ENCODE measurements around the gene NR6A1.

NR6A1 gene

GRCh38 chr9:124514125-124514524 lies 257.0 kb downstream of the NR6A1 start:
- TF ChIP-seq CTCF (IDR thresholded peaks at IDR 0.05; ENCODE audit: low read depth, low read length, poor library complexity, severe bottlenecking) (no peak), EZH2phosphoT487 (IDR thresholded peaks at IDR 0.05; ENCODE audit: borderline replicate concordance, low read length) (no peak)
- peaks cover 5% of the 10 kb centered on the region; the same call in 1 of the 2 replicates for H3K4me1 ChIP-seq (ENCODE audit: control insufficient read depth, low read length)

GRCh38 chr9:124513376-124513994 lies 257.6 kb downstream of the NR6A1 start:
- H3K4me1 ChIP-seq (ENCODE audit: control insufficient read depth, low read length) = peaks cover 5% of the 10 kb centered on the region; the same call in 1 of the 2 replicates
- H3K36me3 ChIP-seq (ENCODE audit: control insufficient read depth, low read length) = no peaks in the 10 kb centered on the region
- no peaks in the 10 kb centered on the region for H3K27me3 ChIP-seq (ENCODE audit: control insufficient read depth, low read length)
- no peaks in the 10 kb centered on the region for H3K9me3 ChIP-seq (ENCODE audit: control insufficient read depth, insufficient read depth, low read length)
- H3F3A ChIP-seq (ENCODE audit: control insufficient read depth, insufficient read depth) = no peaks in the 10 kb centered on the region
- no peaks in the 10 kb centered on the region; the same call in 1 of the 2 replicates for H4K20me1 ChIP-seq (ENCODE audit: control insufficient read depth, insufficient read depth, low read depth, low read length)
- TF ChIP-seq EZH2phosphoT487 (IDR thresholded peaks at IDR 0.05; ENCODE audit: borderline replicate concordance, low read length) = no peak
- TF ChIP-seq CTCF (IDR thresholded peaks at IDR 0.05; ENCODE audit: low read depth, low read length, poor library complexity, severe bottlenecking) = no peak
- H3K79me2 ChIP-seq (ENCODE audit: control insufficient read depth, low read length) = no peaks in the 10 kb centered on the region
- H3K4me3 ChIP-seq (ENCODE audit: low read length) = no peak overlapping the region
- no peak overlapping the region for H3K27ac ChIP-seq (ENCODE audit: low read depth, low read length)
- H3K4me2 ChIP-seq (ENCODE audit: low read length) = no peak overlapping the region
- no peaks in the 10 kb centered on the region for H3K9me2 ChIP-seq (replicated peaks; ENCODE audit: control insufficient read depth, low read length)

More at GRCh38 chr9:124514125-124514524, 257.0 kb downstream of the NR6A1 start:
- Histone ChIP-seq H3K9me3 (ENCODE audit: control insufficient read depth, insufficient read depth, low read length) (no peaks in the 10 kb centered on the region), H4K20me1 (ENCODE audit: control insufficient read depth, insufficient read depth, low read depth, low read length) (no peaks in the 10 kb centered on the region; the same call in 1 of the 2 replicates), H3K4me3 (ENCODE audit: low read length) (no peak overlapping the region), H3K27me3 (ENCODE audit: control insufficient read depth, low read length) (no peaks in the 10 kb centered on the region), H3K36me3 (ENCODE audit: control insufficient read depth, low read length) (no peaks in the 10 kb centered on the region), H3K9me2 (replicated peaks; ENCODE audit: control insufficient read depth, low read length) (no peaks in the 10 kb centered on the region), H3F3A (ENCODE audit: control insufficient read depth, insufficient read depth) (no peaks in the 10 kb centered on the region), H3K4me2 (ENCODE audit: low read length) (no peak overlapping the region), H3K27ac (ENCODE audit: low read depth, low read length) (no peak overlapping the region), H3K79me2 (ENCODE audit: control insufficient read depth, low read length) (no peaks in the 10 kb centered on the region)

- no peaks in the 10 kb centered on the region for H3K9me2 ChIP-seq (replicated peaks; ENCODE audit: control insufficient read depth, low read length)
- no peaks in the 10 kb centered on the region for H3K27me3 ChIP-seq (ENCODE audit: control insufficient read depth, low read length)
- H3K4me1 ChIP-seq (ENCODE audit: control insufficient read depth, low read length) = peaks cover 5% of the 10 kb centered on the region; the same call in 1 of the 2 replicates
Measured at GRCh38 chr9:124512806-124513204, 258.3 kb downstream of the NR6A1 start.

More at GRCh38 chr9:124512806-124513204, 258.3 kb downstream of the NR6A1 start:
- no peak overlapping the region for H3K27ac ChIP-seq (ENCODE audit: low read depth, low read length)
- no peaks in the 10 kb centered on the region for H3K36me3 ChIP-seq (ENCODE audit: control insufficient read depth, low read length)
- no peaks in the 10 kb centered on the region for H3K79me2 ChIP-seq (ENCODE audit: control insufficient read depth, low read length)
- H4K20me1 ChIP-seq (ENCODE audit: control insufficient read depth, insufficient read depth, low read depth, low read length) = no peaks in the 10 kb centered on the region; the same call in 1 of the 2 replicates
- H3K4me3 ChIP-seq (ENCODE audit: low read length) = no peak overlapping the region
- no peaks in the 10 kb centered on the region for H3K9me3 ChIP-seq (ENCODE audit: control insufficient read depth, insufficient read depth, low read length)
- H3K4me2 ChIP-seq (ENCODE audit: low read length) = no peak overlapping the region
- TF ChIP-seq EZH2phosphoT487 (IDR thresholded peaks at IDR 0.05; ENCODE audit: borderline replicate concordance, low read length) (no peak), CTCF (IDR thresholded peaks at IDR 0.05; ENCODE audit: low read depth, low read length, poor library complexity, severe bottlenecking) (no peak)
- H3F3A ChIP-seq (ENCODE audit: control insufficient read depth, insufficient read depth) = no peaks in the 10 kb centered on the region
